WERI-Rb-1 (cell line): Measurements from ENCODE around the gene BAZ1B.
"Not testable (repeated sequence)": the region's sequence is repeated elsewhere in the genome, so short reads cannot be mapped to it uniquely, and the experiment has no call there.

Source experiments
- DNase-seq: peaks from one replicate; pipeline ENCODE4 v3.0.0-alpha.2; 2020
- H3K27ac ChIP-seq: fragments of 250-450 bp; sonication (Bioruptor Pico); 2 replicates; pipeline ENCODE4 v1.5.1; 2020; ENCODE audit warnings: mild to moderate bottlenecking, moderate library complexity
- H3K27me3 ChIP-seq: fragments of 250-450 bp; sonication (Bioruptor Pico); 2 replicates; pipeline ENCODE4 v1.5.1; 2021; ENCODE audit warnings: mild to moderate bottlenecking, low read depth, moderate library complexity; ENCODE audit not compliant: insufficient read depth, severe bottlenecking
- H3K36me3 ChIP-seq: fragments of 250-450 bp; sonication (Bioruptor Pico); 2 replicates; pipeline ENCODE4 v1.5.1; 2020; ENCODE audit warnings: mild to moderate bottlenecking, moderate library complexity
- H3K4me3 ChIP-seq: 2 replicates; pipeline ENCODE4 v1.5.1; 2011; ENCODE audit warnings: low read depth, mild to moderate bottlenecking, control low read depth, low read length
- H3K9me3 ChIP-seq: fragments of 250-450 bp; sonication (Bioruptor Pico); 2 replicates; pipeline ENCODE4 v1.5.1; 2021; ENCODE audit warnings: mild to moderate bottlenecking, moderate library complexity; ENCODE audit not compliant: severe bottlenecking
- CTCF ChIP-seq: IDR thresholded peaks from 2 replicates; pipeline ENCODE4 v1.5.1; 2011; ENCODE audit warnings: low read depth, mild to moderate bottlenecking, control low read depth, inconsistent platforms, low read length

The BAZ1B gene

GRCh38 chr7:73503229-73503628 lies 18.9 kb downstream of the BAZ1B start:
- H3K27ac ChIP-seq = no peak overlapping the region; the same call in 1 of the 2 replicates
- DNase-seq = no peak
- H3K36me3 ChIP-seq = peaks cover 98% of the 10 kb centered on the region
- no peaks in the 10 kb centered on the region for H3K9me3 ChIP-seq
- no peaks in the 10 kb centered on the region for H3K27me3 ChIP-seq
- TF ChIP-seq CTCF = no peak
- H3K4me3 ChIP-seq = no peak overlapping the region

- Histone ChIP-seq H3K4me3 (no peak overlapping the region), H3K36me3 (peaks cover 99% of the 10 kb centered on the region), H3K27ac (no peak overlapping the region), H3K9me3 (no peaks in the 10 kb centered on the region), H3K27me3 (no peaks in the 10 kb centered on the region)
- no peak for DNase-seq
- TF ChIP-seq CTCF = no peak
Observed at GRCh38 chr7:73496626-73497025, 25.5 kb downstream of the BAZ1B start.

- not testable (repeated sequence) for H3K9me3 ChIP-seq, DNase-seq, H3K27me3 ChIP-seq, H3K27ac ChIP-seq, H3K4me3 ChIP-seq
- peaks cover 99% of the 10 kb centered on the region for H3K36me3 ChIP-seq
Observed at GRCh38 chr7:73495507-73495906, 26.6 kb downstream of the BAZ1B start.

GRCh38 chr7:73489976-73490375 lies 32.1 kb downstream of the BAZ1B start:
- DNase-seq = no peak
- H3K27me3 ChIP-seq = no peaks in the 10 kb centered on the region
- H3K36me3 ChIP-seq = peaks cover 96% of the 10 kb centered on the region
- H3K9me3 ChIP-seq = no peaks in the 10 kb centered on the region
- no peak overlapping the region for H3K4me3 ChIP-seq
- H3K27ac ChIP-seq = no peak overlapping the region
- no peak for TF ChIP-seq CTCF

GRCh38 chr7:73487486-73487885 lies 34.6 kb downstream of the BAZ1B start:
- Histone ChIP-seq H3K27me3 (no peaks in the 10 kb centered on the region), H3K36me3 (peaks cover 94% of the 10 kb centered on the region), H3K27ac (no peak overlapping the region), H3K9me3 (no peaks in the 10 kb centered on the region), H3K4me3 (no peak overlapping the region)
- TF ChIP-seq CTCF = no peak
- DNase-seq = no peak

GRCh38 chr7:73483171-73483570 lies 38.9 kb downstream of the BAZ1B start:
- DNase-seq = no peak
- peaks cover 90% of the 10 kb centered on the region for H3K36me3 ChIP-seq
- no peak overlapping the region for H3K4me3 ChIP-seq
- TF ChIP-seq CTCF = no peak
- H3K27me3 ChIP-seq = no peaks in the 10 kb centered on the region
- peak overlapping the region; percentile 73 for H3K27ac ChIP-seq
- H3K9me3 ChIP-seq = no peaks in the 10 kb centered on the region
